HEK293 (cell line): ENCODE measurements around the gene FAM209B.

Experiments
- CTCF ChIA-PET: fragments of 350-600 bp; formaldehyde crosslinking; extraction: SDS; loops from one replicate; lab custom pipeline; 2021; ENCODE audit warnings: antibody characterized with exemption; lab: Yijun Ruan, JAX
- POLR2A ChIA-PET: fragments of 300-600 bp; formaldehyde crosslinking; extraction: SDS; loops from one replicate; lab custom pipeline; 2020; ENCODE audit warnings: antibody characterized with exemption, inconsistent platforms; lab: Yijun Ruan, JAX
- H3K27ac ChIP-seq: fragments of 200-500 bp; sonication (Bioruptor generic); 2 replicates; pipeline ENCODE4 v1.5.1; 2014; ENCODE audit warnings: low read depth, low read length, control low read depth, inconsistent platforms; ENCODE audit errors: extremely low read depth
- H3K36me3 ChIP-seq, 2 experiments: fragments of 200-500 bp in 1 of 2; sonication (Bioruptor generic) in 1 of 2; 1 replicate in 1 of 2; 2 replicates in 1 of 2; pipeline ENCODE4 v1.5.1; 2014 to 2017; ENCODE audit warnings: inconsistent platforms in 2 of 2, low read length in 2 of 2; ENCODE audit not compliant: control insufficient read depth in 2 of 2, insufficient read depth in 1 of 2
- H3K4me1 ChIP-seq: fragments of 200-500 bp; sonication (Bioruptor generic); 2 replicates; pipeline ENCODE4 v1.5.1; 2014; ENCODE audit warnings: mild to moderate bottlenecking, low read length, inconsistent platforms; ENCODE audit not compliant: control insufficient read depth, insufficient read depth
- H3K4me3 ChIP-seq: 2 replicates; pipeline ENCODE4 v1.5.1; 2011; ENCODE audit warnings: low read depth, mild to moderate bottlenecking, control low read depth, low read length, moderate library complexity
- H3K9me3 ChIP-seq: fragments of 200-500 bp; sonication (Bioruptor generic); 2 replicates; pipeline ENCODE4 v1.5.1; 2014; ENCODE audit warnings: low read depth, low read length, inconsistent platforms; ENCODE audit not compliant: control insufficient read depth, insufficient read depth
- EGR2 ChIP-seq: fragments of 450-650 bp; formaldehyde crosslinking; IDR thresholded peaks from 2 replicates; pipeline ENCODE4 v1.5.1; 2016; ENCODE audit warnings: low read depth, missing biosample characterization, missing genetic modification characterization
- FEZF1 ChIP-seq: fragments of 450-650 bp; formaldehyde crosslinking; IDR thresholded peaks from 2 replicates; pipeline ENCODE4 v1.5.1; 2016; ENCODE audit warnings: missing biosample characterization, missing genetic modification characterization
- KLF1 ChIP-seq: fragments of 450-650 bp; formaldehyde crosslinking; IDR thresholded peaks from 2 replicates; pipeline ENCODE4 v1.5.1; 2016; ENCODE audit warnings: missing biosample characterization, missing genetic modification characterization
- KLF17 ChIP-seq: fragments of 450-650 bp; formaldehyde crosslinking; IDR thresholded peaks from 2 replicates; pipeline ENCODE4 v1.5.1; 2016; ENCODE audit warnings: missing biosample characterization, missing genetic modification characterization
- PRDM10 ChIP-seq: fragments of 450-650 bp; formaldehyde crosslinking; IDR thresholded peaks from 2 replicates; pipeline ENCODE4 v1.5.1; 2016; ENCODE audit warnings: missing biosample characterization, missing genetic modification characterization
- ZFHX2 ChIP-seq: fragments of 450-650 bp; formaldehyde crosslinking; conservative IDR thresholded peaks from 2 replicates; pipeline ENCODE4 v1.5.1; 2016; ENCODE audit warnings: missing biosample characterization, missing genetic modification characterization
- ZNF114 ChIP-seq: fragments of 450-650 bp; formaldehyde crosslinking; IDR thresholded peaks from 2 replicates; pipeline ENCODE4 v1.5.0; 2017; ENCODE audit warnings: missing biosample characterization, missing genetic modification characterization
- ZNF169 ChIP-seq: fragments of 450-650 bp; formaldehyde crosslinking; IDR thresholded peaks from 2 replicates; pipeline ENCODE4 v1.5.1; 2016; ENCODE audit warnings: missing biosample characterization, missing genetic modification characterization
- ZNF292 ChIP-seq: fragments of 450-650 bp; formaldehyde crosslinking; IDR thresholded peaks from 2 replicates; pipeline ENCODE4 v1.5.1; 2016; ENCODE audit warnings: low read depth, missing biosample characterization, missing genetic modification characterization, borderline replicate concordance
- ZNF518A ChIP-seq: fragments of 450-650 bp; formaldehyde crosslinking; conservative IDR thresholded peaks from 2 replicates; pipeline ENCODE4 v1.5.1; 2016; ENCODE audit warnings: low read depth, missing biosample characterization, missing genetic modification characterization
- ZNF580 ChIP-seq: fragments of 450-650 bp; formaldehyde crosslinking; IDR thresholded peaks from 2 replicates; pipeline ENCODE4 v1.5.1; 2016; ENCODE audit warnings: missing biosample characterization, missing genetic modification characterization

The FAM209B gene

GRCh38 chr20:56573986-56574385 is 40.9 kb downstream of the FAM209B start:
- H3K4me1 ChIP-seq = no peaks in the 10 kb centered on the region
- no peak overlapping the region for H3K27ac ChIP-seq
- H3K36me3 ChIP-seq = no peaks in the 10 kb centered on the region
- ChIA-PET POLR2A (no interaction called here), CTCF (interaction anchor here (1.1 kb wide), 1 partner anchor 23 kb away, joined by 6 read pairs; no protein-coding TSS in a partner anchor)
- TF ChIP-seq ZNF292 (tag by site-specific recombination) (no peak), ZNF114 (tag by site-specific recombination) (no peak)
- no peaks in the 10 kb centered on the region for H3K9me3 ChIP-seq
- no peak overlapping the region for H3K4me3 ChIP-seq

- peak; percentile 57; the same call in 1 of the 2 replicates for TF ChIP-seq KLF17 (tag by site-specific recombination)
- no peak for TF ChIP-seq EGR2 (tag by site-specific recombination)
- POLR2A ChIA-PET = no interaction called here
- H3K4me1 ChIP-seq = no peaks in the 10 kb centered on the region
Measured at GRCh38 chr20:56574531-56575142, 41.6 kb downstream of the FAM209B start.

GRCh38 chr20:56575157-56575556 is 42.1 kb downstream of the FAM209B start:
- CTCF ChIA-PET = interaction anchor here (6.1 kb wide), 1 partner anchor 26 kb away, joined by 69 read pairs; no protein-coding TSS in a partner anchor

More at GRCh38 chr20:56574531-56575142, 41.6 kb downstream of the FAM209B start:
- Histone ChIP-seq H3K27ac (no peak overlapping the region), H3K36me3 (no peaks in the 10 kb centered on the region), H3K4me3 (no peak overlapping the region), H3K9me3 (no peaks in the 10 kb centered on the region)
- CTCF ChIA-PET = interaction anchor here (6.1 kb wide), 1 partner anchor 25 kb away, joined by 69 read pairs; no protein-coding TSS in a partner anchor

GRCh38 chr20:56575961-56576360 is 42.9 kb downstream of the FAM209B start:
- Histone ChIP-seq H3K4me1 (no peaks in the 10 kb centered on the region), H3K4me3 (no peak overlapping the region), H3K36me3 (no peaks in the 10 kb centered on the region), H3K27ac (no peak overlapping the region), H3K9me3 (no peaks in the 10 kb centered on the region)
- ChIA-PET POLR2A (no interaction called here), CTCF (interaction anchor here (0.8 to 6.1 kb wide), 2 partner anchors 27 to 177 kb away, joined by 5 to 69 read pairs; no protein-coding TSS in a partner anchor)
- TF ChIP-seq KLF1 (tag by site-specific recombination) = peak; percentile 83
- no peak for TF ChIP-seq ZNF518A (tag by site-specific recombination)
- no peak for TF ChIP-seq FEZF1 (tag by site-specific recombination)
- no peak for TF ChIP-seq ZNF169 (tag by site-specific recombination)
- peak; percentile 96 for TF ChIP-seq EGR2 (tag by site-specific recombination)
- peak; percentile 78 for TF ChIP-seq ZFHX2

More at GRCh38 chr20:56575157-56575556, 42.1 kb downstream of the FAM209B start:
- POLR2A ChIA-PET = no interaction called here
- no peaks in the 10 kb centered on the region for H3K36me3 ChIP-seq
- H3K4me3 ChIP-seq = no peak overlapping the region
- no peaks in the 10 kb centered on the region for H3K9me3 ChIP-seq
- TF ChIP-seq ZNF580 (tag by site-specific recombination) = no peak
- TF ChIP-seq PRDM10 (tag by site-specific recombination) = 0 out of 2 replicates have a peak, but pooled peaks have one; percentile 20
- H3K4me1 ChIP-seq = no peaks in the 10 kb centered on the region
- H3K27ac ChIP-seq = no peak overlapping the region
